GM19452 (cell line): ENCODE measurements around the gene SLC25A25.

ENCODE experiments used
- ATAC-seq: cut with Tn5 transposase; IDR thresholded peaks from one replicate; pipeline ENCODE4 v1.9.1; 2021; ENCODE audit not compliant: unreplicated experiment

SLC25A25 gene

DNA sequence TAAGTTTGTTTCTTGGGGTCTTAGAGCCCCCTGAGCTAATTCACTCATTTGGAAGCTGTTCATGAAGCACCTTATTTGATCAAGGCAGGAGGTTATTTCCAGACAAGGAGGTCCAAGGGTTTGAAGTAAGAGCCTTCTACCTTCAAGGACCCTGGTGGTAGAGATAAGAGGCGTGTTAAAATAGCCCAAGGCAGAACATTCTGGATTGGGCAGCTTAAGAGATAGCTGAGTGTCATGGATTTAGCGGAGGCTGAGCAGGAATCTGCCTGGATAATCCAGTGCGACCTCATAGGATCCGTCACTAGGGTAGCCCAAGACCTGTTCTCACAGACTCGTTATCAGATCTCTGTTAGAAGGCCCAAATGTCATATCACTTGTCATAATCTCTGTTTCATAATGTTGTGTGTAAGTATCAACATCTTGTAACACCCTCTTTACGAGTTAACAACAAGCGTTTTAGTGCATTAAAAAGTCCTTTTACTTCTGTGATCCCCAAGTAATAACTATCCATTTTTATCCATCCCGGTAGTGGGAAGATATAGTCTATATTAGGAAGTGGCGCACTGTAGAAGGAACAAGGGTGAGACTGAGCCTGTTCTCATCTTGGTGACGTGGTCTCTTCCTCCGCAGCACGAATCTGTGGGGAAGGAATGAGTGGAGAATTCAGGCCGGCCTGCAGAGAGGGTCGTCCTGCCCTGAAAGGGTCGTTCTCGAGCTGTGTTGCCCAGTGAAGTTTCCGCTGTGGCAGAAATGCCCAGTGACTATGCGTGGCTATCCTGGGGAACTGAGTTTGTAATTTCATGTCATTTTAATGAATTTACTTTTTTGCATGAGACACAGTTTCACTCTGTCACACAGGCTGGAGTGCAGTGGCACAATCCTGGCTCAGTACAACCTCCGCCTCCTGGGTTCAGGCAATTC is 28.8 kb downstream of the SLC25A25 start:
- ATAC-seq = no peak

DNA sequence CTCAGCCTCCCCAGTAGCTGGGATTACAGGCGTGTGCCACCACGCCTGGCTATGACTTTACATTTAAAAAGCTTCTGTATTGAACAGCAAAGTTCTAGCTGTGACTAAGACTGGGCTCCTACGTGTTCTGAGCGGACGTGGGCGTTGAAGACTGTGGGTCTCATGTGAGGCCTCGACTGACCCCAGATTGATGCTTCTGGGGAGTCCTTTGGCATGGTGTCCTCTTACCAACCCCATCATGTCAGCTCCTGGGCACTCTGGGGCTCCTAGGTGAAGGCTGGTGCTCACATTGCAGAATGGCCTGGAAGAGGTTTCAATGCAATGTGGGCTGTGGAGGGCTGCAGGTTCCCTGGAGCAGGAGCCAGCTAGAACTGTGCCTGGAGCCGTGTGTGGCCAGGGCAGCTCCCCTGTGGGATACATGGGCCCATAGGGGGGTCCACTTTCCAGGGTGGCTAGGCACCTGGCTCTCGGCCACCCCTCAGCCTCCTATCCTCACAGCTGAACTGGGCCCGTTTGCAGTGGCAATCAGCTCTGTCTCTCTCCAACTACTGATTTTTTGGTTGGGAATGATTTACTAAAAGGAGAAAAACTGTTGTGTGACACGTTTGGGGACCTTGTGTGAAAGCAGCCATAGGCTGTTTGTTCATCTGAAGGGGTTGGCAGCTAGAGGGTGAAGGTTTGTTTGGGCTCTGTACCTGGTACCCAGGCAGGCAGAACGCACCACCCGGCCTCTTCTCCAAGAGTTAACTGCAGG is 29.7 kb downstream of the SLC25A25 start:
- no peak for ATAC-seq

DNA sequence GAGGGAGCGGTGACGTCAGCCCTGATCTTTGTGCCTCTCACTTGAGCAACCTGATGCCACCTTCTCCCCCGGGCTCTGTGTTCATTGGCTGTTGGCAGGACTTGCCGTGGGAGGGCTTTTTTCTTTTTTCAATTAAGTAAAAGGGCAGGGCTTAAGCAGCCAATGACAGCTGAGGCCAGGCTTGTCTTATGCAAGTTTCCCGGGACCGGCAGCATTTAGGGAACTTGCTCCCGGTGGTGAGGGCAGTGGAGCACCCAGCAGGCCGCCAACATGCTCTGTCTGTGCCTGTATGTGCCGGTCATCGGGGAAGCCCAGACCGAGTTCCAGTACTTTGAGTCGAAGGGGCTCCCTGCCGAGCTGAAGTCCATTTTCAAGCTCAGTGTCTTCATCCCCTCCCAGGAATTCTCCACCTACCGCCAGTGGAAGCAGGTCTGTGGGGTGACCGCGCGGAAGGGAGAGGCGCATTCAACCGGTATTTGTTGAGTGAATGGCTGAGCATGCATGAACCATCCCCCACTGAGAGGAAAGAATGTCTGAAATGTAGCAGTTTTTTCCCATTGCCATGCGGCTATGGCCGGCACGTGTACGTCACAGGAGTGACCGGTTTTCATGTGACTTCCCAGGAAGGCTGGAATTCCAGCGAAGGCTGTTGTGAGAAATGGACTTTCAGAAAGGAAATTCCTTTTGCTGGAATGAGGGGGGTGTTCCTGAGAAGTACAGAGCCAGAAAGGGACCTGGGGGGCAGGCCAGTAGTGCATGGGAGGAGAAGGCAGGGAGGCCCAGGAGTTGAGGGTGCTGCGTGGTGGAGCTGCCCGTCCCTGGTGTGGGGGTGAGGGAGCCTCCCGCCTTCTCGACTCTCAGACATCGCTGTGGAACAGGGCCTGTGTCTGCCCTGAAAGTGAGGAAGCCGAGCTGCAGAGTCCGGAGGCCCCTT is 30.5 kb downstream of the SLC25A25 start:
- ATAC-seq = no peak

DNA sequence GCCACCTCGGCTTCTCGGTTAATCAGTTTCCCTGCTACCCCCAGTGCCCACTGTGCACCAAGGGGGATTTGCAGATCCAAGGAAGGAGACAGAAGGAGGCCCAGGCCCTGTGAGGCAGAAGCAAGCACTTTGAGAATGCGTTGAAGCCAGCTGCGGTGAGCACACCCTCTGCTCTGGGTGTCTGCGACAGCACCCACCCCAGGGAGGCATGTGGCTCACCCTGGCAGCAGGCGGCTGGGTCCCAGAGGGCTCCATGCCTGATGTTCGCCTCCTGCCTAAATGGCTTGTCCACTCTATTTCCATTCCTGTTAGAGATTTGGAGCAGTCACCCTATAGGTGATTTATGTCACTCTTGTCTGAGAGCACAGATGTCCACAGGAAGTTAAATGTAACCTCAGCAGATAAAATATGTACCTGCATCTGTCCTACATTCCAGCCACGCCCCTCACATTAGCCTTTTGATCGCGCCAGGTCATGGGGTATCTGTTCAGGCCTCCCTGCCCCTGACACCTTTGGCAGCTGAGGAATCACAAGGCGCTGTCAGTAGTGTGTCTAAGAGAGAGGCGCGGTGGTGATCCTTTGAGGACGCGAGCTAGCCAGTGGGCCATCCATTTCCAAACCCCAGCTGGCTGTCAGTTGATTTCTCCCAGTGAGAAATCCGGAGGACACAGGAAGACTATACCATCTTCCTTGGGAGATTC is 31.3 kb downstream of the SLC25A25 start:
- no peak for ATAC-seq

DNA sequence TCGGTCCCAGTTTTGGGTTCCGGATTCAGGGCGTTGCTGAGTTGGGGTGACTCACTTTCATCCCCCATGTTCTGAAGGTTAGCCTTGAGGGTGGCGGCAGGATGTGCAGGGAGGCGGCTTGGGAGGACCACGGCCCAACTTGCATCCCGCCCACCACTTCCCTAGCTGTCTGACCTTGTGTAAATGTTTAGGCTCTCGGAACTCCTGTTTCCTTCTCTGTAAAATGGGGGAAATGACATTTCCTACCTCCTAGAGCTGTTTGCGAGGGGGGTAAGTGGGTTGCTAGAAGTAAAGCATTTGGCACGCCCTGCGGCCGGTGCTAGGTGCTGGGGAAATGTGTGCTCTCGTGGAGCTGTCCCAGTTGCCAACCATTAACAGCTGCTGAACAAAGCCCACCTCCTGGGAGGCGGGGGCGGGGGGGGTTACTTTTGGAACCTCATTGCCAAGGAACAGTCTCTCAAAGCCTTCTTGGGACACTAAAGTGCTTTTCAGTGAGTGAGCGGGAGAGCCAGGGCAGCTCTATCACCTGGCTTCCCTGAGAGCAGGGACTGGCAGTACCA is 32.0 kb downstream of the SLC25A25 start:
- no peak for ATAC-seq

DNA sequence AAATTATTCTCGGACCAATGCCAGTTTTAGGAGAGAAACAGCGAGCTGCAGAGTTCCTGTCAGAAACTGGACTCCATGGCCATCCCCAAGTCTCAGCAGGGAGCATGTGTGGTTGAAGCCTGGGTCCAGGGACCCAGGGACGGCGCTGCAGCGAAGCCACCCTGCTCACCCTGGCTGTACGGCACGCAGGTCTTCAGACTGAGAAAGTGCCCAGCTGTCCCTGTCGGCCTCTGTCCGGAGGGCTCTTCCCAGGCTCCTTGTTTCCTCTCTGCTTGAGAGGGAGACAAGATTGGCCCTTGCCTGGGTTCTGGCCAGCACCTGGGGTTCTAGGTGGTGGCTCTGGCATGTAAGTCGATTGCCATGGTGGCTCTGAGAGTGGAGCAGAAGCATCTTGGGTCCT is 32.5 kb downstream of the SLC25A25 start:
- ATAC-seq = no peak

DNA sequence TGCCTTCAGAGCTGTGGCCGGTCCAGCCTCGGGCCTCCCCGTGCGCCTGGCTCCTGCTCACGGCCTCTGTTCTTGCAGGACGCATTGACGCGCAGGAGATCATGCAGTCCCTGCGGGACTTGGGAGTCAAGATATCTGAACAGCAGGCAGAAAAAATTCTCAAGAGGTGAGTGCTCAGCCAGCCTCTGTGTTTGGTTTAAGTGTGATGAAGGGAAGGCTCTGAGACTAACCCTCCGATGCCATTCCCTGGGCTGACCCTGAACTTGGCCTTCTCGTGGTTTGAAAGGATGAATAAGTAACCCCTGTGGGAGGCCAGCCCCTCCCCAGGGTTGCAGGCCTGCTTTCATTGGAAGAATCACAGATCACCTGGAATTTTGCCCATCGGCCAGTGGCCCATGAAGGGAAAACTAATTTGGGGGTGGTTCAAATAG is 33.2 kb downstream of the SLC25A25 start:
- no peak for ATAC-seq

DNA sequence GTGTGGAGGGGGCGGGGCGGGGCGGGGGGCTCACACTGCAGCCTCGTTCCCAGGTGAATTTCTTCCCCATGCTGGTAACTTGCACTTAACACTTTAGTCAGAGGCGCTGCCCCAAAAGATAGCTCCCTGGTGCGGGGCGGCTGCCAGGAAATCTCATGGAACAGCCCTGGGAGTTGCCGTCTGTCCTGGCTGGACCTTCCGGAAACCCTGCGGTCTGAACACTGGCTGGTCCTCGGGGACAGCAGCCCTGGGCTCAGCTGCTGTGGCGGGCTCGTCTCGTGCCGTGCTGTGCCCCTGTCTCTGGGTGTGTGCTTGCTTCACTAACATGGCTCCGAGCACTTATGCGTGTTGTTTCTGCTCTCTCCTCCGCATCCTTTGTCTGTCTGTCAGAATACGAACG is 33.7 kb downstream of the SLC25A25 start:
- no peak for ATAC-seq

DNA sequence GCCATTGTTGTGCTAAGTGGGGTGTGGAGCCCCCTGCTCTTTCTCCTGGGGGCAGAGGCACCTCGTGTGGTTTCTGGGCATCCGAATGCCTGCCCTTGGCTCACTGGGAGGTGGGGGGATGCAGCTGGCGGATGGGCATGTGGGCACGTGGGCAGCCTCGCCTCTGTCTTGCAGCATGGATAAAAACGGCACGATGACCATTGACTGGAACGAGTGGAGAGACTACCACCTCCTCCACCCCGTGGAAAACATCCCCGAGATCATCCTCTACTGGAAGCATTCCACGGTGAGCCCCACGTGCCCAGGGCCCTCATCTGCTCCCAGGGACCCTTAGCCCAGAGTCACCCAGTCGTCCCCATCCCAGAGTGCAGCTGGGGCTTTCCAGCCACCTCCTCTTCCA is 34.2 kb downstream of the SLC25A25 start:
- ATAC-seq = no peak

DNA sequence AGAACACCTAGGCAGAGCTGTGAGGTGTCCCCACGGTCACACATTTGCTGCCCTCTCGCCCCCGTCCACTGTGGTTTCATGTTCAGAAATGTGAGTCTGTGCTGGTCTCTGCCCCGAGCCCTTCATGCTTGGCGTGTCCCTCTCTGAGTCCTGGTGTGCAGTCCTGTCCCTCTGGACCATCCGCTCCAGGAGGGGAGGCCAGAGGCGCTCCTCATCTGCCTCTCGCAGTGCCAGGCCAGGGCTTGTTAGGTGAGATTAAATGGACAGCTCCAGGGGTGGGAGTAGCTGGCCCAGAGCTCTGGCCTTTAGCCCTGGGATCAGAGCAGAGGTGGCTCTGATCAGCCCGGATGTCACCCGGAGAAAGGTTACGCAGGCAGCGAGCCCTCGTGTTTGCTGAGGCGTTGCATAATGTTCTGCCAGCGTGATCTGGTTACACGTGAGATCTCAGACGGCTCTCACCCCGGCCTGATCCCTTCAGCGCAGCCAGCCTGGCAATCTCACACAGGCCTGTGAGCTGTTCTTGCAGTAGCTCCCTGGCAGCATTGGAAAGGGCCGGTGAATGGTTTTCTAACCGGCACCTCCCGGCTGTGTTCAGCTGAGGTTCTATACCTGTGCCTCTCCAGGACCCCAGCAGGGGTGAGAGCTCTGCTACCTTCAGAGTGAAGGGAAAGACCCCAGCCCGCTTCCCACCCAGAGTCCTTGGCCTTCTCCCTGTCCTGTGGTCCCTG is 35.0 kb downstream of the SLC25A25 start:
- no peak for ATAC-seq

DNA sequence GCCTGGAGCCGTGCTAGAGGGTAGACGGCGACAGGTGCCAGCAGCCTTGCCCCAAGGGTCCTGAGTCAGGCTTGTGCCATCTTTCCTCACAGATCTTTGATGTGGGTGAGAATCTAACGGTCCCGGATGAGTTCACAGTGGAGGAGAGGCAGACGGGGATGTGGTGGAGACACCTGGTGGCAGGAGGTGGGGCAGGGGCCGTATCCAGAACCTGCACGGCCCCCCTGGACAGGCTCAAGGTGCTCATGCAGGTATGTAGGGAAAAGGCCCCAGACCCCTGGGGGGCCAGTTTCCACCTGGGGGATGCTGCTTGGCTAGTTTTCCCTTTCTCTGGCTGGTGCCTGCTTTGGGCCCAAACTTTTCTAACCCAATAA is 35.5 kb downstream of the SLC25A25 start:
- no peak for ATAC-seq

DNA sequence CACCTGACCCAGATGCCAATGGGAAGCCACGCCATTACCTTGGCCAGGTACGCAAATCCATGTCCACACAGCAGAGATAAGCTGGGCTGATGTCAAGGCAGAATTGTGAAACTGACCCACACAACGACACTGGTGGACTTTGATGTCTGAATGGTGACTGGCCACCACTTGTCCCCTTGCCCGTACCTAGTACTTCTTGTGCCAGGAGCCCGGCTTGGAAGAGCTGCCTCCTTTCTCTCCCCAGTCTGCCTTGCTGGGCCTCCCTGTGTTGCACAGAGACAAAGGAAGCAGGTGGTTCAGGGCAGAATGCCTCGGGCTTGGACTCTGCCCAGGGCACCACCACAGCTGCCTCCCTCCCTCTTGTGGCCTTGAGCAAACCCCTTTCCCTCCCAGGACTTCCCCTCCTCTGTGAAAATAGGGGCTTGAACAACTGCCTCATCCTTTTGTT is 36.2 kb downstream of the SLC25A25 start:
- no peak for ATAC-seq

DNA sequence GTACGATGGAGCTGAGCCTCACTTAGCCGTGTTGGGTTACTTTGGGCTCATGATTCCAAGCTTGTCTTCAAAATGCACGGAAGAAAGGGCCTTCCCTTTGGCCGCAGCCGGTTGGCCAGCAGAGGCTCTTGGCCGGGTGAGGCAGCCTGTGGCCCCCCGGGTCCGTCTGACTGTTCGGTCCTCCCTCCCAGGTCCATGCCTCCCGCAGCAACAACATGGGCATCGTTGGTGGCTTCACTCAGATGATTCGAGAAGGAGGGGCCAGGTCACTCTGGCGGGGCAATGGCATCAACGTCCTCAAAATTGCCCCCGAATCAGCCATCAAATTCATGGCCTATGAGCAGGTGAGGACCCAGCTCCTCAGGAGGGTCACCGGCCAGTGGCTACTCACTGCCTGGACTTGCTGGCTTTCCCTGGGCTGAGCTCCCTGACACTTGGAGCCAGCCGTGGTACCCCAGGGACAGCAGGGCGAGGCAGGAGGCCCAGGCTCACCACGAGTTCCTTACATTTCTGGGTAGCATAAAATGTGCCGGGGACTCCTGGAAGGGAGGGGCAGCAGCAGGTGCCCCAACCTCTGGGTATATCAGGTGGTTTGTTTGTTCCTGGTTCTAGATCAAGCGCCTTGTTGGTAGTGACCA is 37.6 kb downstream of the SLC25A25 start:
- no peak for ATAC-seq

DNA sequence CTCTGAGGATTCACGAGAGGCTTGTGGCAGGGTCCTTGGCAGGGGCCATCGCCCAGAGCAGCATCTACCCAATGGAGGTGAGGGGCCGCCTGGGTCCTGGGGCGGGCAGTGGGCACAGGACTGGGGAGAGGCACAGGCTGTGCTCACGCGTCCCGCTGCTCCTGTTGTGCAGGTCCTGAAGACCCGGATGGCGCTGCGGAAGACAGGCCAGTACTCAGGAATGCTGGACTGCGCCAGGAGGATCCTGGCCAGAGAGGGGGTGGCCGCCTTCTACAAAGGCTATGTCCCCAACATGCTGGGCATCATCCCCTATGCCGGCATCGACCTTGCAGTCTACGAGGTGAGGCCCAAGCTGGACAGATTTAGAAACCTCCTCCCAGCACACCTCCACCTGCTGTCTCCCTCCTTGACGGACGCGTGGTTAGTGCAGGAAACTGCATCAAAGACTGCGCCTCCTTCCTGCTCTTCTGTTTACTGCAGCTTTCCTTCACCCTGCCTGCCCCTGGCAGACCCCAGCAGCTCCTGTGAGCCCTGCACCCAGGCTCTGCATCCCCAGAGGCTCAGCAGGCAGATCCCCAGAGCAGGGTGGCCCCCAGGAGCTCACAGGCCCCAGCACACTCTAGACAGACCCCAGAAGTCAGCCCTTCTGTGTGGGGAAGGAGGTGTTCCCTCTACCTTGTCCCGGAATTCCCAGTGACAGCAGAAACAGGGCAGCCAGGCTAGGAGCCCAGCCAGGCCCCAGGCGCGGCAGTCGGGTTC is 38.3 kb downstream of the SLC25A25 start:
- ATAC-seq = no peak

DNA sequence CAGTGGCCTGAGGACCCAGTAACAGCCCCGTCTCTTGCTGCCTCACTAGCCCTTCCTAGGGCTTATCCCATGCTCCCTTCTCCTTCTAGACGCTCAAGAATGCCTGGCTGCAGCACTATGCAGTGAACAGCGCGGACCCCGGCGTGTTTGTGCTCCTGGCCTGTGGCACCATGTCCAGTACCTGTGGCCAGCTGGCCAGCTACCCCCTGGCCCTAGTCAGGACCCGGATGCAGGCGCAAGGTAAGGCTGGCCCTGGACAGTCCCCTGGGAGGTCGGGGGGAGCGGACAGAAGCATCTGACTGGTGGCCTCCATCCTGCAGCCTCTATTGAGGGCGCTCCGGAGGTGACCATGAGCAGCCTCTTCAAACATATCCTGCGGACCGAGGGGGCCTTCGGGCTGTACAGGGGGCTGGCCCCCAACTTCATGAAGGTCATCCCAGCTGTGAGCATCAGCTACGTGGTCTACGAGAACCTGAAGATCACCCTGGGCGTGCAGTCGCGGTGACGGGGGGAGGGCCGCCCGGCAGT is 39.0 kb downstream of the SLC25A25 start:
- no peak for ATAC-seq

DNA sequence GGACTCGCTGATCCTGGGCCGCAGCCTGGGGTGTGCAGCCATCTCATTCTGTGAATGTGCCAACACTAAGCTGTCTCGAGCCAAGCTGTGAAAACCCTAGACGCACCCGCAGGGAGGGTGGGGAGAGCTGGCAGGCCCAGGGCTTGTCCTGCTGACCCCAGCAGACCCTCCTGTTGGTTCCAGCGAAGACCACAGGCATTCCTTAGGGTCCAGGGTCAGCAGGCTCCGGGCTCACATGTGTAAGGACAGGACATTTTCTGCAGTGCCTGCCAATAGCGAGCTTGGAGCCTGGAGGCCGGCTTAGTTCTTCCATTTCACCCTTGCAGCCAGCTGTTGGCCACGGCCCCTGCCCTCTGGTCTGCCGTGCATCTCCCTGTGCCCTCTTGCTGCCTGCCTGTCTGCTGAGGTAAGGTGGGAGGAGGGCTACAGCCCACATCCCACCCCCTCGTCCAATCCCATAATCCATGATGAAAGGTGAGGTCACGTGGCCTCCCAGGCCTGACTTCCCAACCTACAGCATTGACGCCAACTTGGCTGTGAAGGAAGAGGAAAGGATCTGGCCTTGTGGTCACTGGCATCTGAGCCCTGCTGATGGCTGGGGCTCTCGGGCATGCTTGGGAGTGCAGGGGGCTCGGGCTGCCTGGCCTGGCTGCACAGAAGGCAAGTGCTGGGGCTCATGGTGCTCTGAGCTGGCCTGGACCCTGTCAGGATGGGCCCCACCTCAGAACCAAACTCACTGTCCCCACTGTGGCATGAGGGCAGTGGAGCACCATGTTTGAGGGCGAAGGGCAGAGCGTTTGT is 39.6 kb downstream of the SLC25A25 start:
- no peak for ATAC-seq
